ENCODE results near the gene ZNF70.

- TF ChIP-seq EZH2phosphoT487 (IDR thresholded peaks at IDR 0.05; ENCODE audit: borderline replicate concordance, low read length) (no peak), CTCF (conservative IDR thresholded peaks at IDR 0.05; ENCODE audit: low read depth, low read length) (no peak), EZH2 (IDR thresholded peaks at IDR 0.05; ENCODE audit: low read length, unreplicated experiment) (no peak)
Observed at GRCh38 chr22:23743303-23743705, 7.6 kb downstream of the ZNF70 start.
